ENCODE data around the gene ERAL1. TPM values are rescaled to one million over a fixed set of nuclear protein-coding genes. Genes with fewer than 3 reads are reported as not detected.
"Not testable (repeated sequence)": the region's sequence is repeated elsewhere in the genome, so short reads cannot be mapped to it uniquely, and the experiment has no call there.

ERAL1 gene
- total and polyA plus RNA-seq, 9 donors, result 18.7 to 49.4 (median 44.6) TPM

GRCh38 chr17:28877150-28877711 is 22.4 kb downstream of the ERAL1 start:
- 100% methylated on average over 2 of the region's 6 CpGs for WGBS (ENCODE audit: insufficient coverage)
- H3K4me3 ChIP-seq (ENCODE audit: low read length); H3K27me3 ChIP-seq (ENCODE audit: control insufficient read depth, insufficient read depth, low read length); H3K27ac ChIP-seq (ENCODE audit: low read length); DNase-seq; H3K4me1 ChIP-seq (ENCODE audit: control insufficient read depth, insufficient read depth, low read length); H3K9me3 ChIP-seq (replicated peaks; ENCODE audit: control insufficient read depth, low read depth, low read length): not testable (repeated sequence)
- peaks cover 38% of the 10 kb centered on the region for H3K36me3 ChIP-seq (ENCODE audit: control insufficient read depth, insufficient read depth, low read length)

- H3K9me3 ChIP-seq (replicated peaks; ENCODE audit: control insufficient read depth, low read depth, low read length), result no peaks in the 10 kb centered on the region
- H3K4me3 ChIP-seq (ENCODE audit: low read length), result no peak overlapping the region
- no peak for DNase-seq
- no CpG with 5 or more reads among the region's 2 CpGs for WGBS (ENCODE audit: insufficient coverage)
- H3K36me3 ChIP-seq (ENCODE audit: control insufficient read depth, insufficient read depth, low read length), result peaks cover 48% of the 10 kb centered on the region
- H3K27me3 ChIP-seq (ENCODE audit: control insufficient read depth, insufficient read depth, low read length), result no peaks in the 10 kb centered on the region
- H3K4me1 ChIP-seq (ENCODE audit: control insufficient read depth, insufficient read depth, low read length), result no peaks in the 10 kb centered on the region
- no peak overlapping the region for H3K27ac ChIP-seq (ENCODE audit: low read length)
Observed at GRCh38 chr17:28878158-28878910, 23.5 kb downstream of the ERAL1 start.

GRCh38 chr17:28878981-28879380 is 24.2 kb downstream of the ERAL1 start:
- no peaks in the 10 kb centered on the region for H3K9me3 ChIP-seq (replicated peaks; ENCODE audit: control insufficient read depth, low read depth, low read length)
- H3K27ac ChIP-seq (ENCODE audit: low read length), result no peak overlapping the region
- no peak overlapping the region for H3K4me3 ChIP-seq (ENCODE audit: low read length)
- WGBS (ENCODE audit: insufficient coverage), result 75% methylated on average over 1 of the region's 4 CpGs
- DNase-seq, result no peak
- H3K4me1 ChIP-seq (ENCODE audit: control insufficient read depth, insufficient read depth, low read length), result no peaks in the 10 kb centered on the region
- peaks cover 55% of the 10 kb centered on the region for H3K36me3 ChIP-seq (ENCODE audit: control insufficient read depth, insufficient read depth, low read length)
- no peaks in the 10 kb centered on the region for H3K27me3 ChIP-seq (ENCODE audit: control insufficient read depth, insufficient read depth, low read length)

GRCh38 chr17:28879886-28880571 is 25.2 kb downstream of the ERAL1 start:
- 84% methylated on average over 9 of the region's 9 CpGs for WGBS (ENCODE audit: insufficient coverage)
- H3K27ac ChIP-seq (ENCODE audit: low read length), result no peak overlapping the region
- no peak for DNase-seq
- no peaks in the 10 kb centered on the region for H3K27me3 ChIP-seq (ENCODE audit: control insufficient read depth, insufficient read depth, low read length)
- H3K4me3 ChIP-seq (ENCODE audit: low read length), result no peak overlapping the region
- H3K9me3 ChIP-seq (replicated peaks; ENCODE audit: control insufficient read depth, low read depth, low read length), result no peaks in the 10 kb centered on the region
- no peaks in the 10 kb centered on the region for H3K4me1 ChIP-seq (ENCODE audit: control insufficient read depth, insufficient read depth, low read length)
- H3K36me3 ChIP-seq (ENCODE audit: control insufficient read depth, insufficient read depth, low read length), result peaks cover 64% of the 10 kb centered on the region

GRCh38 chr17:28880572-28880945 is 25.7 kb downstream of the ERAL1 start:
- WGBS (ENCODE audit: insufficient coverage), result 84% methylated on average over 6 of the region's 10 CpGs
- Histone ChIP-seq H3K4me1 (ENCODE audit: control insufficient read depth, insufficient read depth, low read length) (no peaks in the 10 kb centered on the region), H3K27ac (ENCODE audit: low read length) (no peak overlapping the region), H3K9me3 (replicated peaks; ENCODE audit: control insufficient read depth, low read depth, low read length) (no peaks in the 10 kb centered on the region), H3K27me3 (ENCODE audit: control insufficient read depth, insufficient read depth, low read length) (no peaks in the 10 kb centered on the region), H3K4me3 (ENCODE audit: low read length) (no peak overlapping the region), H3K36me3 (ENCODE audit: control insufficient read depth, insufficient read depth, low read length) (peaks cover 69% of the 10 kb centered on the region)
- no peak for DNase-seq

GRCh38 chr17:28881533-28882056 is 26.8 kb downstream of the ERAL1 start:
- Histone ChIP-seq H3K9me3 (replicated peaks; ENCODE audit: control insufficient read depth, low read depth, low read length) (no peaks in the 10 kb centered on the region), H3K4me3 (ENCODE audit: low read length) (no peak overlapping the region), H3K36me3 (ENCODE audit: control insufficient read depth, insufficient read depth, low read length) (peaks cover 79% of the 10 kb centered on the region), H3K27ac (ENCODE audit: low read length) (no peak overlapping the region), H3K4me1 (ENCODE audit: control insufficient read depth, insufficient read depth, low read length) (no peaks in the 10 kb centered on the region), H3K27me3 (ENCODE audit: control insufficient read depth, insufficient read depth, low read length) (no peaks in the 10 kb centered on the region)
- WGBS (ENCODE audit: insufficient coverage), result 96% methylated on average over 14 of the region's 17 CpGs
- no peak for DNase-seq

- 95% methylated on average over 13 of the region's 18 CpGs for WGBS (ENCODE audit: insufficient coverage)
- Histone ChIP-seq H3K27me3 (ENCODE audit: control insufficient read depth, insufficient read depth, low read length) (no peaks in the 10 kb centered on the region), H3K27ac (ENCODE audit: low read length) (no peak overlapping the region), H3K4me3 (ENCODE audit: low read length) (no peak overlapping the region), H3K4me1 (ENCODE audit: control insufficient read depth, insufficient read depth, low read length) (no peaks in the 10 kb centered on the region), H3K9me3 (replicated peaks; ENCODE audit: control insufficient read depth, low read depth, low read length) (no peaks in the 10 kb centered on the region), H3K36me3 (ENCODE audit: control insufficient read depth, insufficient read depth, low read length) (peaks cover 86% of the 10 kb centered on the region)
- no peak for DNase-seq
Observed at GRCh38 chr17:28882154-28882895, 27.5 kb downstream of the ERAL1 start.

GRCh38 chr17:28883967-28884702 is 29.3 kb downstream of the ERAL1 start:
- WGBS (ENCODE audit: insufficient coverage), result 84% methylated on average over 27 of the region's 27 CpGs
- Histone ChIP-seq H3K4me3 (ENCODE audit: low read length) (no peak overlapping the region), H3K36me3 (ENCODE audit: control insufficient read depth, insufficient read depth, low read length) (peaks cover 91% of the 10 kb centered on the region), H3K27me3 (ENCODE audit: control insufficient read depth, insufficient read depth, low read length) (no peaks in the 10 kb centered on the region), H3K9me3 (replicated peaks; ENCODE audit: control insufficient read depth, low read depth, low read length) (no peaks in the 10 kb centered on the region), H3K27ac (ENCODE audit: low read length) (no peak overlapping the region), H3K4me1 (ENCODE audit: control insufficient read depth, insufficient read depth, low read length) (no peaks in the 10 kb centered on the region)
- DNase-seq, result no peak

- Histone ChIP-seq H3K27ac (ENCODE audit: low read length) (no peak overlapping the region), H3K4me3 (ENCODE audit: low read length) (no peak overlapping the region), H3K4me1 (ENCODE audit: control insufficient read depth, insufficient read depth, low read length) (no peaks in the 10 kb centered on the region), H3K36me3 (ENCODE audit: control insufficient read depth, insufficient read depth, low read length) (peaks cover 79% of the 10 kb centered on the region), H3K27me3 (ENCODE audit: control insufficient read depth, insufficient read depth, low read length) (no peaks in the 10 kb centered on the region), H3K9me3 (replicated peaks; ENCODE audit: control insufficient read depth, low read depth, low read length) (no peaks in the 10 kb centered on the region)
- no peak for DNase-seq
- WGBS (ENCODE audit: insufficient coverage), result 95% methylated on average over 3 of the region's 4 CpGs
Observed at GRCh38 chr17:28885363-28885762, 30.5 kb downstream of the ERAL1 start.

All from muscle of leg (tissue), 11 donors.